Parathyroid adenoma (tissue), 2 donors: ENCODE results near the gene HOGA1.

ENCODE experiments used
- H2AFZ ChIP-seq: fragments of 300-600 bp; sonication (generic); one replicate; pipeline ENCODE4 v1.7.0; 2017; ENCODE audit warnings: antibody characterized with exemption, mild to moderate bottlenecking
- H3K27ac ChIP-seq: fragments of 300-600 bp; sonication (generic); one replicate; pipeline ENCODE4 v1.7.0; 2017
- H3K27me3 ChIP-seq: fragments of 300-600 bp; sonication (generic); one replicate; pipeline ENCODE4 v1.7.0; 2017; ENCODE audit warnings: low read length; ENCODE audit not compliant: control insufficient read depth, insufficient read depth
- H3K36me3 ChIP-seq: fragments of 300-600 bp; sonication (generic); one replicate; pipeline ENCODE4 v1.7.0; 2017; ENCODE audit warnings: low read length; ENCODE audit not compliant: control insufficient read depth, insufficient read depth
- H3K4me1 ChIP-seq: fragments of 300-600 bp; sonication (generic); one replicate; pipeline ENCODE4 v1.7.0; 2017; ENCODE audit warnings: control low read depth
- H3K4me2 ChIP-seq: fragments of 300-600 bp; sonication (generic); one replicate; pipeline ENCODE4 v1.7.0; 2017; ENCODE audit warnings: low read length
- H3K4me3 ChIP-seq: fragments of 300-600 bp; sonication (generic); one replicate; pipeline ENCODE4 v1.7.0; 2017; ENCODE audit warnings: low read depth, low read length
- H3K79me2 ChIP-seq: fragments of 300-600 bp; sonication (generic); one replicate; pipeline ENCODE4 v1.7.0; 2017; ENCODE audit warnings: control low read depth
- H3K9ac ChIP-seq: fragments of 300-600 bp; sonication (generic); one replicate; pipeline ENCODE4 v1.7.0; 2017; ENCODE audit warnings: mild to moderate bottlenecking
- H3K9me3 ChIP-seq: fragments of 300-600 bp; sonication (generic); one replicate; pipeline ENCODE4 v1.7.0; 2017; ENCODE audit warnings: low read length; ENCODE audit not compliant: control insufficient read depth
- CTCF ChIP-seq: fragments of 300-600 bp; sonication (generic); IDR thresholded peaks from one replicate; pipeline ENCODE4 v1.7.0; 2017; ENCODE audit warnings: antibody characterized with exemption, mild to moderate bottlenecking
- donor health status: primary hyperparathyroidism.

The HOGA1 gene

GRCh38 chr10:97628228-97628627 is 44.0 kb downstream of the HOGA1 start:
- no peak overlapping the region for H3K9ac ChIP-seq

GRCh38 chr10:97629289-97629688 is 45.1 kb downstream of the HOGA1 start:
- Histone ChIP-seq H3K4me3 (no peak overlapping the region), H3K4me1 (peaks cover 13% of the 10 kb centered on the region), H3K27me3 (no peaks in the 10 kb centered on the region), H3K4me2 (no peak overlapping the region), H3K79me2 (peaks cover 16% of the 10 kb centered on the region), H3K9me3 (no peaks in the 10 kb centered on the region), H3K36me3 (no peaks in the 10 kb centered on the region), H3K27ac (no peak overlapping the region), H3K9ac (no peak overlapping the region), H2AFZ (no peak overlapping the region)
- no peak for TF ChIP-seq CTCF

More at GRCh38 chr10:97628228-97628627, 44.0 kb downstream of the HOGA1 start:
- Histone ChIP-seq H3K27me3 (no peaks in the 10 kb centered on the region), H3K9me3 (no peaks in the 10 kb centered on the region), H3K36me3 (no peaks in the 10 kb centered on the region), H3K4me3 (no peak overlapping the region), H3K4me2 (no peak overlapping the region), H2AFZ (no peak overlapping the region), H3K4me1 (peaks cover 9% of the 10 kb centered on the region), H3K27ac (peak overlapping the region; percentile 34), H3K79me2 (peaks cover 17% of the 10 kb centered on the region)
- no peak for TF ChIP-seq CTCF

DNA sequence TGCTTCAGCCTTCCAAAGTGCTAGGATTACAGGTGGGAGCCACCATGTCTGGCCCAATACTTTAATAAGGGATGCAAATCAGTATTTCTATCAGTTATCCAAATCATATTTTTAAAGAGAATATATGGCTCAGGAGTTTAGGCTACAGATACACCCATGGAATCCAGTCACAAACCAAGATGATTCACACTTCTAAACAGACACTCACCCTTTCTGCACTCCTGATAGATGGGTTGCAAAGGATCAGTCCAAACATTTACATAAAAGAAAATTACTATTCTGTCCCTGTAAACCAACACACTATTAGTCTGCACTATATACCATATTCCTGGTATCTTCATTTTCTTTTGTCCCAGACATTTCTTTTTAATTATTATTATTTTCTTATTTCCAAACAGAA is 46.9 kb downstream of the HOGA1 start:
- no peak for TF ChIP-seq CTCF
- Histone ChIP-seq H3K79me2 (peaks cover 11% of the 10 kb centered on the region), H3K9me3 (no peaks in the 10 kb centered on the region), H3K9ac (no peak overlapping the region), H3K27me3 (no peaks in the 10 kb centered on the region), H3K4me3 (no peak overlapping the region), H2AFZ (no peak overlapping the region), H3K27ac (no peak overlapping the region), H3K4me2 (no peak overlapping the region), H3K36me3 (no peaks in the 10 kb centered on the region), H3K4me1 (peaks cover 13% of the 10 kb centered on the region)

- no peak for TF ChIP-seq CTCF
- Histone ChIP-seq H3K4me1 (peaks cover 5% of the 10 kb centered on the region), H3K4me2 (peak within 1 kb of the TSS; percentile 68), H2AFZ (peak within 1 kb of the TSS; percentile 100), H3K27ac (peak within 1 kb of the TSS; percentile 88), H3K36me3 (no peaks in the 10 kb centered on the region), H3K79me2 (peaks cover 11% of the 10 kb centered on the region), H3K9ac (peak within 1 kb of the TSS; percentile 58), H3K27me3 (no peaks in the 10 kb centered on the region), H3K4me3 (peak within 1 kb of the TSS; percentile 84), H3K9me3 (no peaks in the 10 kb centered on the region)
Observed at GRCh38 chr10:97632949-97633884, 49.0 kb downstream of the HOGA1 start, which contains the start of gene MORN4. Gene MORN4, minus strand, starts transcription at chr10:97633500. Its CDS starts 13,847 bp downstream, at chr10:97619653.
